DMS 273 (cell line): ENCODE results near the gene RPE.

Source experiments
- DNase-seq: peaks from one replicate; lab custom pipeline; 2025; ENCODE audit not compliant: unreplicated experiment; lab: John Stamatoyannopoulos, UW

RPE gene

GRCh38 chr2:210002158-210003157 lies at the start of gene RPE:
Gene RPE (plus strand): TSS chr2:210002638. CDS start chr2:210002662, 24 bp downstream.
- DNase-seq = peak; percentile 98

- no peak for DNase-seq
Observed at GRCh38 chr2:209956271-209956670, 46.2 kb upstream of the RPE start.

GRCh38 chr2:209958016-209958415 lies 44.4 kb upstream of the RPE start:
- no peak for DNase-seq

GRCh38 chr2:209960045-209960444 lies 42.4 kb upstream of the RPE start:
- DNase-seq = no peak

- DNase-seq = peak; percentile 73
Observed at GRCh38 chr2:209960676-209961630, 41.5 kb upstream of the RPE start.

- DNase-seq = no peak
Observed at GRCh38 chr2:209965723-209966122, 36.7 kb upstream of the RPE start.

GRCh38 chr2:209969692-209970091 lies 32.7 kb upstream of the RPE start:
- DNase-seq = no peak

GRCh38 chr2:209970271-209970670 lies 32.2 kb upstream of the RPE start:
- DNase-seq = no peak

- no peak for DNase-seq
Observed at GRCh38 chr2:209970711-209971110, 31.7 kb upstream of the RPE start.

GRCh38 chr2:209973328-209973727 lies 29.1 kb upstream of the RPE start:
- DNase-seq = peak; percentile 44

- DNase-seq = no peak
Observed at GRCh38 chr2:209974576-209974975, 27.9 kb upstream of the RPE start.

- peak; percentile 5 for DNase-seq
Observed at GRCh38 chr2:209976698-209977385, 25.6 kb upstream of the RPE start.

- DNase-seq = peak; percentile 61
Observed at GRCh38 chr2:209977386-209978239, 24.8 kb upstream of the RPE start.

GRCh38 chr2:209984291-209984690 lies 18.1 kb upstream of the RPE start:
- DNase-seq = no peak

GRCh38 chr2:209985874-209986273 lies 16.6 kb upstream of the RPE start:
- no peak for DNase-seq

GRCh38 chr2:209986415-209986814 lies 16.0 kb upstream of the RPE start:
- DNase-seq = no peak

GRCh38 chr2:209988010-209988409 lies 14.4 kb upstream of the RPE start:
- DNase-seq = no peak

- no peak for DNase-seq
Observed at GRCh38 chr2:209990838-209991237, 11.6 kb upstream of the RPE start.

- no peak for DNase-seq
Observed at GRCh38 chr2:209993968-209994367, 8.5 kb upstream of the RPE start.

GRCh38 chr2:209998596-209998995 lies 3.8 kb upstream of the RPE start:
- no peak for DNase-seq
